ENCODE measurements around the gene ERGIC1.

The ERGIC1 gene

GRCh38 chr5:172901788-172902496 lies 67.9 kb downstream of the ERGIC1 start:
- no peak for DNase-seq (ENCODE audit: extremely low read depth, low read depth)
- no peak overlapping the region for H3K4me3 ChIP-seq (replicated peaks; ENCODE audit: low read depth, low read length)
- TF ChIP-seq CTCF (IDR thresholded peaks at IDR 0.05; ENCODE audit: low read depth, low read length, missing control alignments): no peak

- H3K4me3 ChIP-seq (replicated peaks; ENCODE audit: low read depth, low read length): no peak overlapping the region
- TF ChIP-seq CTCF (IDR thresholded peaks at IDR 0.05; ENCODE audit: low read depth, low read length, missing control alignments): peak; percentile 46
- DNase-seq (ENCODE audit: extremely low read depth, low read depth): no peak
These were observed 68.7 kb downstream of the ERGIC1 start for GRCh38 chr5:172902497-172903472.

GRCh38 chr5:172903790-172904189 lies 69.7 kb downstream of the ERGIC1 start:
- no peak overlapping the region for H3K4me3 ChIP-seq (replicated peaks; ENCODE audit: low read depth, low read length)
- TF ChIP-seq CTCF (IDR thresholded peaks at IDR 0.05; ENCODE audit: low read depth, low read length, missing control alignments): no peak
- DNase-seq (ENCODE audit: extremely low read depth, low read depth): peak; percentile 75

- H3K4me3 ChIP-seq (replicated peaks; ENCODE audit: low read depth, low read length): no peak overlapping the region
- no peak for TF ChIP-seq CTCF (IDR thresholded peaks at IDR 0.05; ENCODE audit: low read depth, low read length, missing control alignments)
- no peak for DNase-seq (ENCODE audit: extremely low read depth, low read depth)
These were observed 70.2 kb downstream of the ERGIC1 start for GRCh38 chr5:172904312-172904642.

- TF ChIP-seq CTCF (IDR thresholded peaks at IDR 0.05; ENCODE audit: low read depth, low read length, missing control alignments): no peak
- DNase-seq (ENCODE audit: extremely low read depth, low read depth): no peak
- H3K4me3 ChIP-seq (replicated peaks; ENCODE audit: low read depth, low read length): no peak overlapping the region
These were observed 70.7 kb downstream of the ERGIC1 start for GRCh38 chr5:172904643-172905345.

GRCh38 chr5:172905346-172906140 lies 71.5 kb downstream of the ERGIC1 start:
- DNase-seq (ENCODE audit: extremely low read depth, low read depth): no peak
- no peak for TF ChIP-seq CTCF (IDR thresholded peaks at IDR 0.05; ENCODE audit: low read depth, low read length, missing control alignments)
- no peak overlapping the region for H3K4me3 ChIP-seq (replicated peaks; ENCODE audit: low read depth, low read length)
